IPS-18a (cell line): ENCODE results near the gene KIF5C.
"Not testable (repeated sequence)": the region's sequence is repeated elsewhere in the genome, so short reads cannot be mapped to it uniquely, and the experiment has no call there.

Experiments
- H3K27ac ChIP-seq: one replicate; pipeline ENCODE4 v1.5.1; 2013; ENCODE audit warnings: low read length
- H3K27me3 ChIP-seq: one replicate; pipeline ENCODE4 v1.6.1; 2013; ENCODE audit warnings: mild to moderate bottlenecking, low read length; ENCODE audit not compliant: control insufficient read depth, insufficient read depth
- H3K36me3 ChIP-seq: one replicate; pipeline ENCODE4 v1.6.1; 2013; ENCODE audit warnings: low read depth, low read length; ENCODE audit not compliant: control insufficient read depth
- H3K4me1 ChIP-seq: one replicate; pipeline ENCODE4 v1.6.1; 2013; ENCODE audit warnings: low read depth, low read length; ENCODE audit not compliant: control insufficient read depth
- H3K4me3 ChIP-seq: one replicate; pipeline ENCODE4 v1.5.1; 2013; ENCODE audit warnings: low read length
- H3K9ac ChIP-seq: one replicate; pipeline ENCODE4 v1.6.1; 2013; ENCODE audit warnings: mild to moderate bottlenecking, low read length, moderate library complexity
- H3K9me3 ChIP-seq: one replicate; pipeline ENCODE4 v1.6.1; 2013; ENCODE audit warnings: low read depth, low read length; ENCODE audit not compliant: control insufficient read depth

KIF5C gene

DNA sequence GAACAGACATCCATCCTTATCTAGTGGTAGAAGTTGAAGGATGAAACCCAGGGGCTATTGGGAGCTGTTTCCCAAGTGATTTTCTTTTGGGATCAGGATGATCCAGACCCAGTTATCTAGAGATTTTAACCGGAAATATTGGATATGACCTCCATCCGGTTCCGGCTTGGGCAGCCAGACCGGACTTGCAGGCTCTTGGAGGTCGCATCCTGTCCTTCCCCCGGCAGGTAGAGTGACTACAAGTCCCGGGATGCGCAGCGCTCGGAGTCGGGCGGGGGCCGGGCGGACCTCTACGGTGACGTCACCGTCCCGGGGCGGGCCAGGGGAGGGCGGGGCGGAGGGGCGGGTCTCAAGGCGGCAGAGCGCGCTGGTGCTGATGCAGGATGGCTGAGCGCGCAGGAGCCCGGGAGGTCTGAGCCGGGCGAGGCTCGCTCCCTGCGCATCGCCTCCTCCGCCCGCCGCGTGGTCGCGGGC lies at the start of gene KIF5C:
Gene KIF5C (plus strand): TSS at position 360 of the 474 bp plus-strand sequence. CDS start 391 bp downstream, outside the sequence.
- Histone ChIP-seq H3K36me3 (no peaks in the 10 kb centered on the region), H3K4me3 (peak within 1 kb of the TSS; percentile 85), H3K4me1 (no peaks in the 10 kb centered on the region), H3K9me3 (no peaks in the 10 kb centered on the region), H3K27me3 (peaks cover 33% of the 10 kb centered on the region), H3K9ac (peak within 1 kb of the TSS; percentile 72), H3K27ac (no peak within 1 kb of the TSS)

DNA sequence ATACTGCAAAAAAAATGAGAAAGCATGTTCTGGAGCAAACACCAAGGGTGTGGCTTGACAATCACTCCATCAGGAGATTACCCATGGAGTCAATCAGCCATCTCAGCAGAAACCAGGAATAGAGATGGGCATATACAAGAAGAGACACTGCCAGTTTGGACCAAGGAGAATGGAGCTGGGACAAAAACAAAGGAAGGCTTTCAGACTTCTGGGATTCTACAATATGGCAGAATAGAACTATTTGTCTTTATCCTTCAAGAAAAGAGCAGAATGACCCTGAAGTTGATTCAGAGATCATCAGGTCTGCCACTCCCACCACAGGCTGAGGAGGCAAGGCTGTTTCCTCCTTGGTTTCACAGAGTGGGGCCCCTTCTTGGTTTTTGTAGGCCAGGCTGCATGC lies 48.2 kb upstream of the KIF5C start:
- Histone ChIP-seq H3K27me3 (no peaks in the 10 kb centered on the region), H3K4me1 (no peaks in the 10 kb centered on the region), H3K9me3 (no peaks in the 10 kb centered on the region), H3K9ac (no peak overlapping the region), H3K36me3 (no peaks in the 10 kb centered on the region), H3K4me3 (no peak overlapping the region), H3K27ac (no peak overlapping the region)

DNA sequence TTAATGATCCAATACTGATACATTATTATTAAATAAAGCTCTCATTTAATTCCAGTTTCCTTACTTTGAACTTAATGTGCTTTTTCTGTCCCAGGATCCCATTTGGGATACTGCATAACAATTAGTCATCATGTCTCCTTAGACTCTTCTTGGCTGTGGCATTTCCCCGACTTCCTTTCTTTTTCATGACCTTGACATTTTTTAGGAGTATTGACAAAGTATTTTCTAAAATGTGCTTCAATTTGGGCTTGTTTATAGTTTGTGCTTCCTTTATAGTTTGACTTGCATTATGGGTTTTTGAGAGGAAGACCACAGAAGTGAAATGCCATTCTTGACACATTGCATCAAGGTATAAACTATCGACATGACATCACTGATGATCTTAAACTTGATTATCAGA lies 46.1 kb upstream of the KIF5C start:
- Histone ChIP-seq H3K27me3 (no peaks in the 10 kb centered on the region), H3K4me1 (no peaks in the 10 kb centered on the region), H3K27ac (no peak overlapping the region), H3K9me3 (no peaks in the 10 kb centered on the region), H3K4me3 (no peak overlapping the region), H3K36me3 (no peaks in the 10 kb centered on the region), H3K9ac (no peak overlapping the region)

DNA sequence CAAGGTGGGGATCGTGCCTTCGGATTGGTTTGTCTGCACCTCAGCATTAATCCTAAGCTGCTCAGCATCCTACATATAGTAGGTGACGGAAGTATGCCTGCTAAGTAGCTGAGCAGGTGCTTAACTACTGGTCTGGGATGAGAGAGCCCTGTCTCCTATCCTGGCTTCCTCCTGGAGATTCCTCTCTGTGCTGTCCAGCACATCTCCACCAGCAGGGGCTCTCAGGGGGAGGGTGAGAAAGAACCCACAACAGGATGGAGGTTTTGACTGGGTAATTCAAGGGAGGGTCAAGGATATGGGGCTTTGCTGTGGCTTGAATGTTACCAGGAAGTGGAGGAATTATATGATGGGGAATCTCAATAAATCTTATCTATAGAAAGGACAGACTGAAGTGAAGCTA lies 45.4 kb upstream of the KIF5C start:
- Histone ChIP-seq H3K36me3 (no peaks in the 10 kb centered on the region), H3K4me1 (no peaks in the 10 kb centered on the region), H3K9ac (no peak overlapping the region), H3K27ac (no peak overlapping the region), H3K9me3 (no peaks in the 10 kb centered on the region), H3K27me3 (no peaks in the 10 kb centered on the region), H3K4me3 (no peak overlapping the region)

DNA sequence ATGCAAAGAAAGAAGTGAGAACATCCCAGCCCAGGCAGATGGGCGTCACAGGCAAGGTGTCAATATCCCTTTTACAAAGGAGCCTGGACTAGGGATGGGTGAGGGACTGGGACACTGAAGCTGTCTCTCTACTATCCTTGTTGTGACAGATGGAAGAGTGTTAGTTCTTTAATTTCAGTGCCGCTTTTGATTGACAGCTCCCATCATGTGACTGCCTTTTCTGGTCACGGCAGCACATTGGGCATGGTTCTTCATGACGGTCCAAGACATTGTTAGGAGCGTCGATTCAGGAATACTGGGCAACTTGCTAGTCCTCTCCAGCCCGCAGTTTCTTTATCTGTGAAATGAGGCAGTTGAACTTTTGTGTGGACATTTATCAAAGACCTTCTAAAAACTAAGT lies 42.4 kb upstream of the KIF5C start:
- Histone ChIP-seq H3K9ac (no peak overlapping the region), H3K4me1 (no peaks in the 10 kb centered on the region), H3K36me3 (no peaks in the 10 kb centered on the region), H3K9me3 (no peaks in the 10 kb centered on the region), H3K27ac (no peak overlapping the region), H3K4me3 (no peak overlapping the region), H3K27me3 (no peaks in the 10 kb centered on the region)

DNA sequence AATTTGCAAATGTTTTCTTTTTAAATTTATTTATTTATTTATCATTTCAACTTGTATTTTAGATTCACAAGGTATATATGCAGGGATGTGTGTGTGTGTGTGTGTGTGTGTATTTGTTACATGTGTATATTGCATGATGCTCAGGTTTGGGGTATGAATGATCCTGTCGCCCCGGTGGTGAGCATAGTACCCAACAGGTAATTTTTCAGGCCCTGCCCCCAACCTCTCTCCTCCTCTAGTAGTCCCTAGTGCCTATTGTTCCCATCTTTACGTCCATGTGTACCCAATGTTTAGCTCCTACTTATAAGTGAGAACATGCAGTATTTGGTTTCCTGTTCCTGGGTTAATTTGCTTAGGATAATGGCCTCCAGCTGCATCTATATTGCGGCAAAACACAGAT lies 33.0 kb upstream of the KIF5C start:
- H3K27me3 ChIP-seq = no peaks in the 10 kb centered on the region
- no peaks in the 10 kb centered on the region for H3K4me1 ChIP-seq
- no peak overlapping the region for H3K9ac ChIP-seq
- no peaks in the 10 kb centered on the region for H3K36me3 ChIP-seq
- H3K27ac ChIP-seq = no peak overlapping the region
- no peak overlapping the region for H3K4me3 ChIP-seq
- no peaks in the 10 kb centered on the region for H3K9me3 ChIP-seq

DNA sequence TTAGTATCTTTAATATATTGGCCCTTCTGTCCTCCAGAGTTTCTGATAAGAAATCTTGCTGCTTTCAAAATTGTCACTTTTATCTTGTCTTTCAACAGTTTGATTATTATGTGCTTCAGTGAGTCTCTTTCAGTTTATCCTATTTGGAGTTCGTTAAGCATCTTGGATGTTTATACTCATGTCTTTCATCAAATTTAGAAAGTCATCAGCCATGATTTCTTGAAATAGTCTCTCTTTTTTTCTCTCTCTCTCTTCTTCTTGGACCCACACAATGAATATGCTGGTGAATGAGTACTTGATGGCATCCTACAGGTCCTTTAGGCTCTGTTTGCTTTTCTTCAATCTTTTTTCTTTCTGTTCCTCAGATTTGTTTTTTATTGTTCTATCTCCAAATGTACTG lies 26.9 kb upstream of the KIF5C start:
- Histone ChIP-seq H3K36me3 (no peaks in the 10 kb centered on the region), H3K27me3 (no peaks in the 10 kb centered on the region), H3K9me3 (no peaks in the 10 kb centered on the region), H3K4me1 (no peaks in the 10 kb centered on the region), H3K9ac (no peak overlapping the region), H3K4me3 (no peak overlapping the region), H3K27ac (no peak overlapping the region)

DNA sequence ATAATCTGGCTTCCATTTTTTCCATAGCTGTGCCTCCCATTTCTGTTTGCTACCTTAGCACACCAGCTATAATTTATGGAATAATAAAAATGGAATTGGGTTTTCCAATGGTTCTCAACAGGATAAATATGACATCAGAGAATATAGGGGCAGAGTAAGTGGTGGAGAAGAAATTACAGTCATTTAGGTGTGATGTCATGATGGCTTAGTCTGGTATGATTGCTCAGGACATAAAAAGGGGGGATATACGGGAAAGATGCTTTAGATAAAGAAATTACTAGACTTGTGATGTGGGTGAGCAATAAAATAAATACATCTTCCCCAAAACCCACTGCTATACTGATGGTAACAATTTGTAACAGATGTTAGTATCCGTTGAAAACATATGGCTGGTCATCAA lies 21.6 kb upstream of the KIF5C start:
- H3K9me3 ChIP-seq = no peaks in the 10 kb centered on the region
- no peaks in the 10 kb centered on the region for H3K4me1 ChIP-seq
- no peaks in the 10 kb centered on the region for H3K36me3 ChIP-seq
- H3K27me3 ChIP-seq = no peaks in the 10 kb centered on the region
- no peak overlapping the region for H3K9ac ChIP-seq
- no peak overlapping the region for H3K27ac ChIP-seq
- H3K4me3 ChIP-seq = no peak overlapping the region

DNA sequence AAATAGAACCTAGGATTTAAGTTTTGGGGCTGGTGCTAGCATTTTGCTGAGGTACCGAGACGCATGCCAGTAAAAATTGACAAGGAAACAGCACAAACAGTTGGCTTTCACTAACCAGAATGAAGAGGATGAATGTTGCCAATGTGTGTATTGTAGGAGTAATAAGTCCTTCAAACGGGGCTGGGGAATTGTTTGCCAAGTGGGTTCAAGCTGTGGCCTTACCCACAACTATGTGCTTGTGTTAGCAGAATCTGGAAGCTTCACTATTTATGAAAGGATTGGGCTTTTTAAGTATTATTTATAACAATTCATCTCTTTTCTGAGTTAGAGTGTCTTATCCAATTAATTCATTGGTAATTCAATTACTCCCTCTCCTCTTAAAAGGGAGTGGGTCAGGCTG lies 15.0 kb upstream of the KIF5C start:
- no peak overlapping the region for H3K9ac ChIP-seq
- H3K36me3 ChIP-seq = no peaks in the 10 kb centered on the region
- H3K27me3 ChIP-seq = no peaks in the 10 kb centered on the region
- H3K4me1 ChIP-seq = no peaks in the 10 kb centered on the region
- H3K27ac ChIP-seq = no peak overlapping the region
- no peak overlapping the region for H3K4me3 ChIP-seq
- H3K9me3 ChIP-seq = no peaks in the 10 kb centered on the region

DNA sequence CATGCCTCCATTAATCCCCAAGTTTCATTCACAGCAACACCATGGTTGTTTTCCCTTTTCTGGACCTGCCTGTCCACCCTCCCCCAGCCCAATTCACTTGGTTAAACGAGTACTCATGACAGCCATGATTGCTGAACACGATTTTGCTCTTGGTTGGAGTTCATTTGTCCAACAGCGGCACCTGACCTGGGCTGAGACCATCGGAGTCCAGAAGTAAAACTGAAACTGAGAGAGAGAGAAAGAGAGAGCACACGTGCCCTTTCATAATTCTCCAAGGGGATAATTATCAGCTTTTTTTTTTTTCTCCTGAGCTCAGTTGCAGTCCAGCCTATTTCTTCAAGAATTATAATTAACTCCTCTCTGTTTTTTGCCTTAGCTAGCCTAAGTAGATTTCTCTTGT lies 13.7 kb upstream of the KIF5C start:
- Histone ChIP-seq H3K9ac (no peak overlapping the region), H3K4me1 (no peaks in the 10 kb centered on the region), H3K9me3 (no peaks in the 10 kb centered on the region), H3K27me3 (no peaks in the 10 kb centered on the region), H3K27ac (no peak overlapping the region), H3K36me3 (no peaks in the 10 kb centered on the region), H3K4me3 (no peak overlapping the region)

DNA sequence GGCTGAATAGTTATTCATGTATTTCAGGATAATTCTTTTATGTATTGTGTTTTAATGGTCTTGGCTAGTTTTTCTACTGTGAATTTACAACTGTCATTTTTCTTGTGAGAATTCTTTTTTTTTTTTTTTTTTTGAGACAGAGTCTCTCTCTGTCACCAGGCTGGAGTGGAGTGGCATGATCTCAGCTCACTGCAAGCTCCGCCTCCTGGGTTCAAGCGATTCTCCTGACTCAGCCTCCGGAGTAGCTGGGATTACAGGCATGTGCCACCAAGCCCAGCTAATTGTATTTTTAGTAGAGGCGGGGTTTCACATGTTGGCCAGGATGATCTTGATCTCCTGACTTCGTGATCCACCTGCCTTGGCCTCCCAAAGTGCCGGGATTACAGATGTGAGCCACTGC lies 12.5 kb upstream of the KIF5C start:
- not testable (repeated sequence) for H3K9ac ChIP-seq, H3K9me3 ChIP-seq, H3K4me3 ChIP-seq, H3K27me3 ChIP-seq, H3K4me1 ChIP-seq, H3K27ac ChIP-seq, H3K36me3 ChIP-seq

DNA sequence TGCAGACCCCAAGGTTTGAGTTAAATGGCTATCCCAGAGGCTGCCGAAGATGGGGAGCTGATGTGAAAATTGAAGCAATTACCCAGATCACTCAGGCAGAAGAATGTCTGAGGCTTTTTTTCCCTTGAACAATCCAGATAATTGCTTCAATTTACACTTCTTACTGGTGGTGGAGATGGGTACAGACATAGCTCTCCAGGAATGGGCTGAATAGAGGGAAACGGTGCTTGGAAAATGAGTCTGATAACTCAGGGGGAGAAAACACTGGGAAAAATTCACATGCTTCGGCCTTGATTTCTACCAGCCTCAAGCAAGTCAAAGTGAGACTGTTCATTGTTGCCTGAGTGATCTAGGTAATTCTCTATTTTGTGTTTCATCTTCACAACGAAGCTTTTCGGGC lies 9.5 kb upstream of the KIF5C start:
- H3K9ac ChIP-seq = no peak overlapping the region
- H3K27ac ChIP-seq = no peak overlapping the region
- no peaks in the 10 kb centered on the region for H3K4me1 ChIP-seq
- no peak overlapping the region for H3K4me3 ChIP-seq
- H3K9me3 ChIP-seq = no peaks in the 10 kb centered on the region
- H3K27me3 ChIP-seq = peaks cover 14% of the 10 kb centered on the region
- H3K36me3 ChIP-seq = no peaks in the 10 kb centered on the region
